K562 (cell line): ENCODE data around the gene TSC22D1. TPM values are rescaled to one million over a fixed set of nuclear protein-coding genes. Genes with fewer than 3 reads are reported as not detected.

Experiments
- ATAC-seq: fragments of 200-7000 bp; cut with Tn5 transposase; 3 replicates; pipeline ENCODE4 v1.9.1; 2020; ENCODE audit warnings: moderate library complexity
- BruUV-seq: library from RNA; stranded (reverse); fragments of 400-500 nt; replicated peaks from 2 replicates; lab custom pipeline; 2021; lab: Mats Ljungman, UMichigan
- CTCF ChIA-PET: fragments of 300-600 bp; formaldehyde crosslinking; extraction: SDS; loops from one replicate; lab custom pipeline; 2021; ENCODE audit warnings: low intra/inter-chr PET ratio; lab: Yijun Ruan, JAX
- POLR2A ChIA-PET: fragments of 300-600, 350-650 bp; sonication (Branson Sonifier 250); formaldehyde crosslinking; extraction: SDS; loops from one replicate; lab custom pipeline; 2021; ENCODE audit warnings: antibody characterized with exemption, inconsistent platforms; lab: Yijun Ruan, JAX
- DNase-seq, 4 experiments: peaks; one replicate each; pipeline versions ENCODE4 v3.0.0 to v3.0.0-alpha.2; 2011 to 2018; ENCODE audit warnings: low spot score in 3 of 4, mixed read lengths in 3 of 4; ENCODE audit errors: extremely low read depth in 1 of 4
- FAIRE-seq: peaks from 2 replicates; lab custom pipeline; 2011; peaks lifted over from hg19 to GRCh38; lab: Jason Lieb, UNC
- H2AFZ ChIP-seq: 2 replicates; pipeline ENCODE4 v1.6.0; 2011; ENCODE audit warnings: low read depth, low read length, control low read depth, inconsistent platforms
- H3K27ac ChIP-seq: fragments of 200-600 bp; 3 replicates; pipeline ENCODE4 v1.8.0; 2011; ENCODE audit warnings: low read depth, mild to moderate bottlenecking, control low read depth, inconsistent platforms, low read length, moderate library complexity, mixed read lengths; ENCODE audit errors: extremely low read depth
- H3K27me3 ChIP-seq, 2 experiments: fragments of 300-600 bp in 1 of 2; 2 replicates in 1 of 2; 3 replicates in 1 of 2; pipeline versions ENCODE4 v1.6.0 to v1.8.0; 2011; ENCODE audit warnings: inconsistent platforms in 2 of 2, low read length in 2 of 2, mild to moderate bottlenecking in 1 of 2, mixed read lengths in 1 of 2, moderate library complexity in 1 of 2; ENCODE audit not compliant: control insufficient read depth in 2 of 2, insufficient read depth in 2 of 2
- H3K36me3 ChIP-seq: fragments of 300-600 bp; 3 replicates; pipeline ENCODE4 v1.8.0; 2011; ENCODE audit warnings: mild to moderate bottlenecking, low read length, inconsistent platforms; ENCODE audit not compliant: control insufficient read depth, insufficient read depth
- H3K4me1 ChIP-seq, 2 experiments: fragments of 200-600 bp in 1 of 2; replicated peaks in 1 of 2; 2 replicates in 1 of 2; 3 replicates in 1 of 2; pipeline versions ENCODE4 v1.5.1 to v1.8.0; 2011; ENCODE audit warnings: inconsistent platforms in 2 of 2, low read length in 2 of 2, mild to moderate bottlenecking in 1 of 2, mixed read lengths in 1 of 2, moderate library complexity in 1 of 2; ENCODE audit not compliant: control insufficient read depth in 2 of 2, insufficient read depth in 2 of 2
- H3K4me2 ChIP-seq: 2 replicates; pipeline ENCODE4 v1.6.1; 2011; ENCODE audit warnings: low read length, control low read depth, inconsistent platforms, mixed read lengths; ENCODE audit not compliant: insufficient read depth
- H3K4me3 ChIP-seq: fragments of 200-600 bp; sonication (generic), shearing (Covaris generic); 2 replicates; pipeline ENCODE4 v1.5.1; 2016; ENCODE audit warnings: control low read depth, inconsistent platforms
- H3K79me2 ChIP-seq: fragments of 200-600 bp; 3 replicates; pipeline ENCODE4 v1.8.0; 2011; ENCODE audit warnings: low read length, inconsistent platforms; ENCODE audit not compliant: control insufficient read depth, insufficient read depth
- H3K9ac ChIP-seq, 2 experiments: 2 replicates each; pipeline versions ENCODE4 v1.6.0 to v1.6.1; 2011; ENCODE audit warnings: low read depth in 2 of 2, low read length in 2 of 2, control low read depth in 1 of 2, inconsistent platforms in 1 of 2, mild to moderate bottlenecking in 1 of 2, mixed read lengths in 1 of 2; ENCODE audit not compliant: insufficient read depth in 1 of 2
- H3K9me1 ChIP-seq: one replicate; pipeline ENCODE4 v1.6.0; 2011; ENCODE audit warnings: inconsistent platforms, mild to moderate bottlenecking, low read length, moderate library complexity; ENCODE audit not compliant: control insufficient read depth, insufficient read depth
- H3K9me3 ChIP-seq: replicated peaks from 2 replicates; pipeline ENCODE4 v1.5.1; 2011; ENCODE audit warnings: low read depth, low read length, inconsistent platforms; ENCODE audit not compliant: control insufficient read depth, insufficient read depth
- H4K20me1 ChIP-seq: replicated peaks from 2 replicates; pipeline ENCODE4 v1.6.1; 2011; ENCODE audit warnings: low read length, inconsistent platforms, mixed read lengths; ENCODE audit not compliant: control insufficient read depth, insufficient read depth
- BHLHE40 ChIP-seq: IDR thresholded peaks from 2 replicates; pipeline ENCODE4 v1.6.1; 2011; ENCODE audit warnings: low read length, improper control_type of control experiment
- CHD4 ChIP-seq: fragments of 200-600 bp; sonication (generic); IDR thresholded peaks from 3 replicates; pipeline ENCODE4 v1.6.1; 2012; ENCODE audit warnings: low read depth, mild to moderate bottlenecking, mixed read lengths, low read length, inconsistent platforms; ENCODE audit not compliant: insufficient read depth, insufficient replicate concordance, poor library complexity, severe bottlenecking
- ETS1 ChIP-seq: conservative IDR thresholded peaks from 2 replicates; pipeline ENCODE4 v1.6.1; 2011; ENCODE audit warnings: low read depth, mild to moderate bottlenecking, low read length; ENCODE audit not compliant: control insufficient read depth
- HMG20A ChIP-seq: fragments of 450-650 bp; formaldehyde crosslinking; conservative IDR thresholded peaks from 2 replicates; pipeline ENCODE4 v1.4.0; 2020; ENCODE audit warnings: mild to moderate bottlenecking, mixed read lengths
- MTA1 ChIP-seq: fragments of 450-650 bp; IDR thresholded peaks from 2 replicates; pipeline ENCODE4 v1.6.1; 2017; ENCODE audit warnings: borderline replicate concordance
- PTTG1 ChIP-seq: fragments of 450-650 bp; IDR thresholded peaks from 2 replicates; pipeline ENCODE4 v1.6.1; 2016; ENCODE audit warnings: low read depth, mild to moderate bottlenecking, missing genetic modification characterization, missing compliant biosample characterization
- RBM14 ChIP-seq: fragments of 200-400 bp; formaldehyde crosslinking; IDR thresholded peaks from 2 replicates; pipeline ENCODE4 v1.6.1; 2018; ENCODE audit warnings: low read depth, mild to moderate bottlenecking, low read length, moderate library complexity, borderline replicate concordance; ENCODE audit not compliant: insufficient read depth
- SMC3 ChIP-seq: conservative IDR thresholded peaks from 2 replicates; pipeline ENCODE4 v1.6.1; 2011; ENCODE audit warnings: low read depth, low read length, improper control_type of control experiment; ENCODE audit not compliant: insufficient read depth
- SRSF1 ChIP-seq: fragments of 200-400 bp; formaldehyde crosslinking; IDR thresholded peaks from 2 replicates; pipeline ENCODE4 v1.6.1; 2017; ENCODE audit warnings: mild to moderate bottlenecking, low read depth, low read length, moderate library complexity
- ZNF124 ChIP-seq: sonication (generic); formaldehyde crosslinking; IDR thresholded peaks from 2 replicates; pipeline ENCODE4 v1.8.1; 2022; ENCODE audit warnings: missing genetic modification reagents
- ZNF133 ChIP-seq: fragments of 250-450 bp; sonication (Bioruptor Pico); IDR thresholded peaks from 2 replicates; pipeline ENCODE4 v1.4.0; 2020; ENCODE audit warnings: mild to moderate bottlenecking
- ZSCAN29 ChIP-seq: fragments of 450-650 bp; IDR thresholded peaks from 2 replicates; pipeline ENCODE4 v1.6.1; 2017
- WGBS: fragments of 100-300 bp; shearing (Covaris generic); methylation state at CpG from one replicate; pipeline ENCODE4 v1.1.6; 2016; ENCODE audit warnings: low coverage, mixed read lengths; ENCODE audit not compliant: insufficient coverage; ENCODE audit errors: missing lambda C conversion rate; 5-methylcytosine and 5-hydroxymethylcytosine counted together
- in situ Hi-C: fragments of 300-500 bp; cut with MboI; formaldehyde crosslinking; loops from 4 replicates; pipeline ENCODE4 v1.15.0; 2018; ENCODE audit warnings: inconsistent platforms, mixed read lengths
- intact Hi-C: fragments of 100-400 bp; cut with micrococcal nuclease; formaldehyde crosslinking; loops from 2 replicates; pipeline ENCODE4 v1.14.2; 2022
- polyA plus RNA-seq, 8 experiments: library from polyadenylated mRNA; depleted of rRNA in 4 of 8; stranded (reverse) in 5 of 8; unstranded in 3 of 8; fragments of >200 nt; fragmentation: Nextera tagmentation in 2 of 8; fragmentation: Illumina TruSeq in 1 of 8; extraction: Ambion mirVana in 2 of 8; extraction: Trizol in 1 of 8; gene quantifications; 2 replicates each; pipeline versions ENCODE4 v1.2.1 to v1.2.3, GENCODE V29; 2011 to 2014; ENCODE audit warnings: inconsistent platforms in 1 of 8, missing spikeins in 1 of 8
- total RNA-seq, 7 experiments: library from RNA; depleted of rRNA in 6 of 7; stranded (reverse); fragments of >200 nt in 6 of 7; fragmentation: Illumina TruSeq in 2 of 7; extraction: Trizol in 2 of 7; gene quantifications; 2 replicates each; pipeline versions ENCODE4 v1.2.1 to v1.2.3, GENCODE V29; 2011 to 2021; ENCODE audit warnings: low replicate concordance in 1 of 7
- TF ChIP-seq, protein P1 (sequence below): fragments of 200-800 bp; sonication (Bioruptor generic); IDR thresholded peaks from 2 replicates; pipeline ENCODE4 v1.6.1; 2016; ENCODE audit warnings: missing genetic modification characterization, missing compliant biosample characterization

Gene TSC22D1
- total and polyA plus RNA-seq, 9 of the 15 experiments (the other 6 are each of a cell fraction or from before 2014, with no cell fraction given), result 2.6 to 19.8 (median 8.4) TPM

- H3K4me2 ChIP-seq, result no peak overlapping the region
- WGBS, result 0% methylated on average over 2 of the region's 2 CpGs
- H2AFZ ChIP-seq, result no peak overlapping the region
- H4K20me1 ChIP-seq, result no peaks in the 10 kb centered on the region
- H3K9me1 ChIP-seq, result no peaks in the 10 kb centered on the region
- ATAC-seq (no peak), FAIRE-seq (no peak), DNase-seq (no peak)
- no peak overlapping the region for H3K4me3 ChIP-seq
- intact Hi-C loops, result no loop called here
- H3K27ac ChIP-seq, result no peak overlapping the region
- H3K27me3 ChIP-seq, result peaks cover 0 to 17% of the 10 kb centered on the region in 2 experiments; a peak in 2 of 5 replicates
- no peaks in the 10 kb centered on the region for H3K79me2 ChIP-seq
- POLR2A ChIA-PET, result interaction anchor here (1.0 kb wide), 1 partner anchor 8 kb away, joined by 3 read pairs; no protein-coding TSS in a partner anchor
- H3K4me1 ChIP-seq, result no peaks in the 10 kb centered on the region
- no peaks in the 10 kb centered on the region for H3K36me3 ChIP-seq
- no peak overlapping the region for H3K9ac ChIP-seq
- no TSS peak for BruUV-seq
- in situ Hi-C loops, result no loop called here
- H3K9me3 ChIP-seq, result no peaks in the 10 kb centered on the region
- CTCF ChIA-PET, result no interaction called here
- TF ChIP-seq SRSF1 (no peak), ZNF124 (no peak), RBM14 (no peak), ETS1 (no peak), BHLHE40 (no peak), CHD4 (no peak), PTTG1 (no peak), ZSCAN29 (no peak), SMC3 (no peak), ZNF133 (no peak), MTA1 (no peak), HMG20A (no peak)
- TF ChIP-seq, protein P1, sequence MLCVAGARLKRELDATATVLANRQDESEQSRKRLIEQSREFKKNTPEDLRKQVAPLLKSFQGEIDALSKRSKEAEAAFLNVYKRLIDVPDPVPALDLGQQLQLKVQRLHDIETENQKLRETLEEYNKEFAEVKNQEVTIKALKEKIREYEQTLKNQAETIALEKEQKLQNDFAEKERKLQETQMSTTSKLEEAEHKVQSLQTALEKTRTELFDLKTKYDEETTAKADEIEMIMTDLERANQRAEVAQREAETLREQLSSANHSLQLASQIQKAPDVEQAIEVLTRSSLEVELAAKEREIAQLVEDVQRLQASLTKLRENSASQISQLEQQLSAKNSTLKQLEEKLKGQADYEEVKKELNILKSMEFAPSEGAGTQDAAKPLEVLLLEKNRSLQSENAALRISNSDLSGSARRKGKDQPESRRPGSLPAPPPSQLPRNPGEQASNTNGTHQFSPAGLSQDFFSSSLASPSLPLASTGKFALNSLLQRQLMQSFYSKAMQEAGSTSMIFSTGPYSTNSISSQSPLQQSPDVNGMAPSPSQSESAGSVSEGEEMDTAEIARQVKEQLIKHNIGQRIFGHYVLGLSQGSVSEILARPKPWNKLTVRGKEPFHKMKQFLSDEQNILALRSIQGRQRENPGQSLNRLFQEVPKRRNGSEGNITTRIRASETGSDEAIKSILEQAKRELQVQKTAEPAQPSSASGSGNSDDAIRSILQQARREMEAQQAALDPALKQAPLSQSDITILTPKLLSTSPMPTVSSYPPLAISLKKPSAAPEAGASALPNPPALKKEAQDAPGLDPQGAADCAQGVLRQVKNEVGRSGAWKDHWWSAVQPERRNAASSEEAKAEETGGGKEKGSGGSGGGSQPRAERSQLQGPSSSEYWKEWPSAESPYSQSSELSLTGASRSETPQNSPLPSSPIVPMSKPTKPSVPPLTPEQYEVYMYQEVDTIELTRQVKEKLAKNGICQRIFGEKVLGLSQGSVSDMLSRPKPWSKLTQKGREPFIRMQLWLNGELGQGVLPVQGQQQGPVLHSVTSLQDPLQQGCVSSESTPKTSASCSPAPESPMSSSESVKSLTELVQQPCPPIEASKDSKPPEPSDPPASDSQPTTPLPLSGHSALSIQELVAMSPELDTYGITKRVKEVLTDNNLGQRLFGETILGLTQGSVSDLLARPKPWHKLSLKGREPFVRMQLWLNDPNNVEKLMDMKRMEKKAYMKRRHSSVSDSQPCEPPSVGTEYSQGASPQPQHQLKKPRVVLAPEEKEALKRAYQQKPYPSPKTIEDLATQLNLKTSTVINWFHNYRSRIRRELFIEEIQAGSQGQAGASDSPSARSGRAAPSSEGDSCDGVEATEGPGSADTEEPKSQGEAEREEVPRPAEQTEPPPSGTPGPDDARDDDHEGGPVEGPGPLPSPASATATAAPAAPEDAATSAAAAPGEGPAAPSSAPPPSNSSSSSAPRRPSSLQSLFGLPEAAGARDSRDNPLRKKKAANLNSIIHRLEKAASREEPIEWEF (CRISPR knock-in tag), result no peak
These were observed 127.8 kb downstream of the TSC22D1 start for GRCh38 chr13:44448373-44448772.
